Panc1 (cell line): ENCODE data around the gene CEP83. TPM values are rescaled to one million over a fixed set of nuclear protein-coding genes. Genes with fewer than 3 reads are reported as not detected.

Source experiments
- ATAC-seq: fragments of 200-7000 bp; cut with Tn5 transposase; 2 replicates; pipeline ENCODE4 v1.9.1; 2020; ENCODE audit warnings: mild to moderate bottlenecking, moderate library complexity
- BruUV-seq: library from RNA; stranded (reverse); fragments of 400-500 nt; replicated peaks from 2 replicates; lab custom pipeline; 2021; lab: Mats Ljungman, UMichigan
- CTCF ChIA-PET: fragments of 300-600 bp; sonication (Branson Sonifier 250); formaldehyde crosslinking; loops from one replicate; lab custom pipeline; 2022; ENCODE audit warnings: antibody characterized with exemption; lab: Charles Lee
- POLR2A ChIA-PET: fragments of 300-600 bp; sonication (Branson Sonifier 250); formaldehyde crosslinking; loops from one replicate; lab custom pipeline; 2022; ENCODE audit warnings: antibody characterized with exemption; lab: Charles Lee
- DNase-seq: peaks from one replicate; pipeline ENCODE4 v3.0.0-alpha.2; 2010; ENCODE audit warnings: low read depth, low spot score
- H3K27ac ChIP-seq: 2 replicates; pipeline ENCODE4 v1.5.1; 2011; ENCODE audit warnings: mild to moderate bottlenecking, low read length, inconsistent platforms
- H3K27me3 ChIP-seq: fragments of 200-500 bp; sonication (Bioruptor generic); 2 replicates; pipeline ENCODE4 v1.6.0; 2014; ENCODE audit warnings: low read length, inconsistent platforms; ENCODE audit not compliant: control insufficient read depth, insufficient read depth
- H3K36me3 ChIP-seq: fragments of 200-500 bp; sonication (Bioruptor generic); 2 replicates; pipeline ENCODE4 v1.5.1; 2014; ENCODE audit warnings: inconsistent platforms, mild to moderate bottlenecking, low read length, moderate library complexity; ENCODE audit not compliant: control insufficient read depth, insufficient read depth
- H3K4me1 ChIP-seq: 2 replicates; pipeline ENCODE4 v1.5.1; 2011; ENCODE audit warnings: inconsistent platforms, mild to moderate bottlenecking, low read length, moderate library complexity; ENCODE audit not compliant: control insufficient read depth, insufficient read depth
- H3K4me3 ChIP-seq, 2 experiments: 2 replicates each; pipeline ENCODE4 v1.5.1; 2011 to 2012; ENCODE audit warnings: low read depth in 2 of 2, low read length in 2 of 2, mild to moderate bottlenecking in 2 of 2, inconsistent platforms in 1 of 2, moderate library complexity in 1 of 2
- H3K9me3 ChIP-seq: fragments of 200-500 bp; sonication (Bioruptor generic); 2 replicates; pipeline ENCODE4 v1.5.1; 2014; ENCODE audit warnings: low read depth, mild to moderate bottlenecking, inconsistent platforms, low read length, moderate library complexity; ENCODE audit not compliant: control insufficient read depth, insufficient read depth
- POLR2AphosphoS5 ChIP-seq: IDR thresholded peaks from 2 replicates; pipeline ENCODE4 v1.6.1; 2012; ENCODE audit warnings: mild to moderate bottlenecking, low read depth, low read length, moderate library complexity
- SIN3A ChIP-seq: IDR thresholded peaks from 2 replicates; pipeline ENCODE4 v1.6.1; 2012; ENCODE audit warnings: low read depth, mild to moderate bottlenecking, low read length, moderate library complexity, borderline replicate concordance; ENCODE audit not compliant: insufficient read depth
- TCF7L2 ChIP-seq: IDR thresholded peaks from 2 replicates; pipeline ENCODE4 v1.6.1; 2011; ENCODE audit warnings: mild to moderate bottlenecking, low read depth, low read length, inconsistent platforms
- in situ Hi-C: cut with HindIII; loops from 2 replicates; pipeline ENCODE4 v1.10.0; 2016; ENCODE audit warnings: low sequenced_read_pairs, low pct_unique_long_range_greater_than_20kb
- intact Hi-C: fragments of 100-400 bp; cut with micrococcal nuclease; formaldehyde crosslinking; loops from one replicate; pipeline ENCODE4 v1.10.0; 2022; ENCODE audit not compliant: unreplicated experiment
- total RNA-seq: library from RNA; stranded (reverse); gene quantifications from one replicate; pipeline ENCODE4 v1.2.1, GENCODE V29; 2021; ENCODE audit not compliant: unreplicated experiment
- TF ChIP-seq, protein P1 (sequence below), 2 experiments: IDR thresholded peaks; 2 replicates each; pipeline ENCODE4 v1.6.1; 2011 to 2012; ENCODE audit warnings: low read depth in 2 of 2, control low read depth in 1 of 2, low read length in 1 of 2, mild to moderate bottlenecking in 1 of 2, moderate library complexity in 1 of 2; ENCODE audit not compliant: insufficient read depth in 1 of 2
- TF ChIP-seq, protein P2 (sequence below): fragments of 450-650 bp; IDR thresholded peaks from 2 replicates; pipeline ENCODE4 v1.5.1; 2017; ENCODE audit warnings: mild to moderate bottlenecking

CEP83 gene
- total RNA-seq, 1 experiment from 2014 or later: 28.0 TPM

DNA sequence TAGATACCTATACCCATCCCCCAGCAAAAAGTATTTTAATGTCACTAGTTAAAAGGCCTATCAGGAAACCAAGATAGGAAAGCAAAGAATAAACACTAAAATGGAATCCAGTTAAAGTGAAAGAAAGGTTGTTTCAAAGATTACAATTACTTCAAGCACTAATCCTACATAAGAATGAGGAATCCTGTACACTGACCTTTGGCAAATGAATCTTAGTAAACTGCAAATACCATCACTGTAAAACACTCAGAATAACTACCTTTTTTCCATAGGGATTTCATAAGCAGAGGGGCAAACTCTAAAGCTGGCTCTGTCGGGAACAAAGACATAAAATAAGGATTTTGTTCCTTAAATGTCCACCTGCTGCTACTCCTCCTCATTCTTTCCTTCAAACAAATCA, 25.9 kb downstream of the CEP83 start:
- H3K9me3 ChIP-seq: peaks cover 7% of the 10 kb centered on the region; the same call in 1 of the 2 replicates
- ChIA-PET POLR2A (interaction anchor here (0.5 kb wide), 1 partner anchor 21 kb away, joined by 4 read pairs; no protein-coding TSS in a partner anchor), CTCF (no interaction called here)
- no peak overlapping the region for H3K27ac ChIP-seq
- H3K36me3 ChIP-seq: no peaks in the 10 kb centered on the region
- no peak for DNase-seq
- BruUV-seq: no TSS peak
- in situ Hi-C loops (no loop called here), intact Hi-C loops (no loop called here)
- H3K4me1 ChIP-seq: no peaks in the 10 kb centered on the region
- H3K4me3 ChIP-seq: no peak overlapping the region
- no peaks in the 10 kb centered on the region for H3K27me3 ChIP-seq
- ATAC-seq: no peak
- no peak for TF ChIP-seq SIN3A
- TF ChIP-seq, protein P1, sequence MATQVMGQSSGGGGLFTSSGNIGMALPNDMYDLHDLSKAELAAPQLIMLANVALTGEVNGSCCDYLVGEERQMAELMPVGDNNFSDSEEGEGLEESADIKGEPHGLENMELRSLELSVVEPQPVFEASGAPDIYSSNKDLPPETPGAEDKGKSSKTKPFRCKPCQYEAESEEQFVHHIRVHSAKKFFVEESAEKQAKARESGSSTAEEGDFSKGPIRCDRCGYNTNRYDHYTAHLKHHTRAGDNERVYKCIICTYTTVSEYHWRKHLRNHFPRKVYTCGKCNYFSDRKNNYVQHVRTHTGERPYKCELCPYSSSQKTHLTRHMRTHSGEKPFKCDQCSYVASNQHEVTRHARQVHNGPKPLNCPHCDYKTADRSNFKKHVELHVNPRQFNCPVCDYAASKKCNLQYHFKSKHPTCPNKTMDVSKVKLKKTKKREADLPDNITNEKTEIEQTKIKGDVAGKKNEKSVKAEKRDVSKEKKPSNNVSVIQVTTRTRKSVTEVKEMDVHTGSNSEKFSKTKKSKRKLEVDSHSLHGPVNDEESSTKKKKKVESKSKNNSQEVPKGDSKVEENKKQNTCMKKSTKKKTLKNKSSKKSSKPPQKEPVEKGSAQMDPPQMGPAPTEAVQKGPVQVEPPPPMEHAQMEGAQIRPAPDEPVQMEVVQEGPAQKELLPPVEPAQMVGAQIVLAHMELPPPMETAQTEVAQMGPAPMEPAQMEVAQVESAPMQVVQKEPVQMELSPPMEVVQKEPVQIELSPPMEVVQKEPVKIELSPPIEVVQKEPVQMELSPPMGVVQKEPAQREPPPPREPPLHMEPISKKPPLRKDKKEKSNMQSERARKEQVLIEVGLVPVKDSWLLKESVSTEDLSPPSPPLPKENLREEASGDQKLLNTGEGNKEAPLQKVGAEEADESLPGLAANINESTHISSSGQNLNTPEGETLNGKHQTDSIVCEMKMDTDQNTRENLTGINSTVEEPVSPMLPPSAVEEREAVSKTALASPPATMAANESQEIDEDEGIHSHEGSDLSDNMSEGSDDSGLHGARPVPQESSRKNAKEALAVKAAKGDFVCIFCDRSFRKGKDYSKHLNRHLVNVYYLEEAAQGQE (IDR thresholded peaks at IDR 0.05; ENCODE audit: insufficient read depth in 1 of 2, low read depth in 2 of 2, low read length in 1 of 2): no peak
- TF ChIP-seq, protein P2, sequence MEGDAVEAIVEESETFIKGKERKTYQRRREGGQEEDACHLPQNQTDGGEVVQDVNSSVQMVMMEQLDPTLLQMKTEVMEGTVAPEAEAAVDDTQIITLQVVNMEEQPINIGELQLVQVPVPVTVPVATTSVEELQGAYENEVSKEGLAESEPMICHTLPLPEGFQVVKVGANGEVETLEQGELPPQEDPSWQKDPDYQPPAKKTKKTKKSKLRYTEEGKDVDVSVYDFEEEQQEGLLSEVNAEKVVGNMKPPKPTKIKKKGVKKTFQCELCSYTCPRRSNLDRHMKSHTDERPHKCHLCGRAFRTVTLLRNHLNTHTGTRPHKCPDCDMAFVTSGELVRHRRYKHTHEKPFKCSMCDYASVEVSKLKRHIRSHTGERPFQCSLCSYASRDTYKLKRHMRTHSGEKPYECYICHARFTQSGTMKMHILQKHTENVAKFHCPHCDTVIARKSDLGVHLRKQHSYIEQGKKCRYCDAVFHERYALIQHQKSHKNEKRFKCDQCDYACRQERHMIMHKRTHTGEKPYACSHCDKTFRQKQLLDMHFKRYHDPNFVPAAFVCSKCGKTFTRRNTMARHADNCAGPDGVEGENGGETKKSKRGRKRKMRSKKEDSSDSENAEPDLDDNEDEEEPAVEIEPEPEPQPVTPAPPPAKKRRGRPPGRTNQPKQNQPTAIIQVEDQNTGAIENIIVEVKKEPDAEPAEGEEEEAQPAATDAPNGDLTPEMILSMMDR: no peak
- TF ChIP-seq TCF7L2: no peak
- no peak for TF ChIP-seq POLR2AphosphoS5

DNA sequence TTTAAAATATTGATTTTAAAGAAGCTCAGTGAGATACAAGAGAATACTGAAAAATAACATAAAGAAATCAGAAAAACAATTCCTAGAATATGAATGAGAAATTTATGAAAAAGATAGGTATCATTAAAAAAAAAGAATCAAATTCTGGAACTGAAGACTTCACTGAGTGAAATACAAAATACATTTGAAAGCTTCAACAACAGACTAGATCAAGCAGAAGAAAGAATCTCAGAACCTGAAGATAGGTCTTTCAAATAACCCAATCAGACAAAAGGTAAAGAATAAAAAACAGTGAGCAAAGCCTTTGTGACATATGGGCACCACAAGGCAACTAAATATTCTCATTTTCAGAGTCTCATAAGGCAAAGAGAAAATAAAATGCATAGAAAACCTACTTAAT, 29.4 kb downstream of the CEP83 start:
- Histone ChIP-seq H3K27me3 (no peaks in the 10 kb centered on the region), H3K36me3 (no peaks in the 10 kb centered on the region), H3K4me1 (no peaks in the 10 kb centered on the region), H3K9me3 (peaks cover 14% of the 10 kb centered on the region; the same call in 1 of the 2 replicates), H3K4me3 (no peak overlapping the region), H3K27ac (no peak overlapping the region)
- ChIA-PET POLR2A (no interaction called here), CTCF (no interaction called here)
- intact Hi-C loops (no loop called here), in situ Hi-C loops (no loop called here)
- TF ChIP-seq SIN3A: no peak
- TF ChIP-seq, protein P2: no peak
- TF ChIP-seq, protein P1 (IDR thresholded peaks at IDR 0.05; ENCODE audit: insufficient read depth in 1 of 2, low read depth in 2 of 2, low read length in 1 of 2): no peak
- no peak for TF ChIP-seq POLR2AphosphoS5
- TF ChIP-seq TCF7L2: no peak
- ATAC-seq (no peak), DNase-seq (no peak)
- BruUV-seq: no TSS peak
